Measurements from ENCODE around the gene RRM2. TPM values are rescaled to one million over a fixed set of nuclear protein-coding genes. Genes with fewer than 3 reads are reported as not detected.

RRM2 gene
- polyA plus RNA-seq, 1 donor = 33.2 TPM

DNA sequence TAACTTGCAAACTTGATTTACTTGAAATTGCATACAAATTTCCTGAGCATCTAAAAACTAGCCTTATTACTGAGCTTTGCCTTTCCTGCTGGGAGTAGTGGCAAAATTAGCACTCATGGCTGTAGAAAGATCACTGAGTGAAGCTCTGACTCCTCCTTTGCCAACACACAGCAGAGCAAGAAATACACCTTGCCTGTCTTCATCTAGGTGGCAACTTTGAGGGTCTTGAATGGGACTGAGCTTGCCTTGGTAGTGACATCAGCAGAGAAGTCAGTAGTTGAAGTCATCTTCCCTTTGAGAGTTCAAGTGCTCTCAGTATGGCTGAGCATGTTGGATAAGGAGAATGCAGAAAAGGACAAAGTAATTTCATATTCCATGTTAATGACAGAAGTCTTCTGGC lies 5.9 kb downstream of the RRM2 start:
- Histone ChIP-seq H3K27ac (ENCODE audit: low read length) (no peak overlapping the region), H3K36me3 (ENCODE audit: control insufficient read depth, insufficient read depth, low read length) (no peaks in the 10 kb centered on the region), H3K4me3 (ENCODE audit: low read length) (no peak overlapping the region), H3K27me3 (ENCODE audit: control insufficient read depth, insufficient read depth, low read length) (peaks cover 1% of the 10 kb centered on the region), H3K4me1 (ENCODE audit: control insufficient read depth, insufficient read depth, low read length) (peaks cover 33% of the 10 kb centered on the region), H3K9me3 (ENCODE audit: control insufficient read depth, low read depth, low read length) (no peaks in the 10 kb centered on the region)
- no peak for DNase-seq

DNA sequence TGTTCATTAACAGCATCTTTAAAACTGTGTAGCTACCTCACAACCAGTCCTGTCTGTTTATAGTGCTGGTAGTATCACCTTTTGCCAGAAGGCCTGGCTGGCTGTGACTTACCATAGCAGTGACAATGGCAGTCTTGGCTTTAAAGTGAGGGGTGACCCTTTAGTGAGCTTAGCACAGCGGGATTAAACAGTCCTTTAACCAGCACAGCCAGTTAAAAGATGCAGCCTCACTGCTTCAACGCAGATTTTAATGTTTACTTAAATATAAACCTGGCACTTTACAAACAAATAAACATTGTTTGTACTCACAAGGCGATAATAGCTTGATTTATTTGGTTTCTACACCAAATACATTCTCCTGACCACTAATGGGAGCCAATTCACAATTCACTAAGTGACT lies 7.0 kb downstream of the RRM2 start:
- no peak overlapping the region for H3K4me3 ChIP-seq (ENCODE audit: low read length)
- no peak for DNase-seq
- no peaks in the 10 kb centered on the region for H3K36me3 ChIP-seq (ENCODE audit: control insufficient read depth, insufficient read depth, low read length)
- H3K27ac ChIP-seq (ENCODE audit: low read length) = no peak overlapping the region
- WGBS (ENCODE audit: insufficient coverage, low lambda C conversion rate) = 80% methylated on average over 1 of the region's 3 CpGs
- no peaks in the 10 kb centered on the region for H3K27me3 ChIP-seq (ENCODE audit: control insufficient read depth, insufficient read depth, low read length)
- no peaks in the 10 kb centered on the region for H3K9me3 ChIP-seq (ENCODE audit: control insufficient read depth, low read depth, low read length)
- peaks cover 30% of the 10 kb centered on the region for H3K4me1 ChIP-seq (ENCODE audit: control insufficient read depth, insufficient read depth, low read length)

DNA sequence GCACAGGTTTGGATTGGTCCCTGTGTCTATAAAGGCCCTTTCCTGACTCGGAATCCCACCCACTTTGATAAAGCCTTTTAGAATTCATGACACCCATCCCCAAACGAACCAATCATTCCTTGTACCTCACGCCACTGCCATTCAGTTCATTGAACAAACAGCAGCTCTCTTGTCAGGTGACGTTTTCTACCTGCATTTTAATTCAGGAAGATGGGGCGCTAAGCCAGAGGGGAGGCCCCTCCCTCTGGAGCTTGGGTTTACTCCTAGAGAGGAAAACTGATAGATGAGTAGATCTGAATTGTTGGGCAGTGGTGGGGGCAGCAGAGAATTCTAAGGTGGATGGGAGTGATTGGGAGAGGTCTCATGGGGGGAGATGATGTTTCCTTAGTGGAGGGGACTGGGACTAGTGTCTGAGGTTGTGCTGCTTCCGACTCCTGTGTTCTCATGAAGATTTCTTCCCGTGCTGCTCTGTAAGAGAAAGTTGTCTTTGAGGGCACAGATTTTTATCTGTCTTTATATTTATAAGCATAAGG lies 9.6 kb downstream of the RRM2 start:
- WGBS (ENCODE audit: insufficient coverage, low lambda C conversion rate) = no CpG with 5 or more reads among the region's 7 CpGs
- Histone ChIP-seq H3K36me3 (ENCODE audit: control insufficient read depth, insufficient read depth, low read length) (no peaks in the 10 kb centered on the region), H3K4me3 (ENCODE audit: low read length) (no peak overlapping the region), H3K4me1 (ENCODE audit: control insufficient read depth, insufficient read depth, low read length) (peaks cover 22% of the 10 kb centered on the region), H3K9me3 (ENCODE audit: control insufficient read depth, low read depth, low read length) (no peaks in the 10 kb centered on the region), H3K27me3 (ENCODE audit: control insufficient read depth, insufficient read depth, low read length) (no peaks in the 10 kb centered on the region), H3K27ac (ENCODE audit: low read length) (no peak overlapping the region)
- DNase-seq = no peak

DNA sequence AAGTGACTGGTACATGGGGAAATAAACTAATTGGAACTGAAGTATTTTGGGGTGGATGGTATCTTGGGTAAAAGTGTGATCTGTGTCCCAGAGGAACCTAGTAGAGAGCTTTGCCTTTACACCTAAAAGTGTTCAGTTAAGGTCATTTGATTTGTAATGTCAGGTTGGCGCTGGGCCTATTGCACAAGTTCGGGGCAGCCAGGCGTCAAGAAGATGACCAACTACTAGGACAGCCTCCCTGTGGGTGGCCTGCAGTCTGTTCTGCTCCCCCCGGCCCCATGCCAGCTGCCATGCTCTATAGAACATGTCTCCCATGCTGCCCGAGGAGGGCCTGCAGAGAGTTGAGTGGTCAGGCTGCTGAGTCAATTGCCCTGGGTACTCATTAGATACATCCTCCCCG lies 10.1 kb downstream of the RRM2 start:
- H3K27me3 ChIP-seq (ENCODE audit: control insufficient read depth, insufficient read depth, low read length) = no peaks in the 10 kb centered on the region
- no peak for DNase-seq
- no peak overlapping the region for H3K27ac ChIP-seq (ENCODE audit: low read length)
- H3K4me3 ChIP-seq (ENCODE audit: low read length) = no peak overlapping the region
- H3K4me1 ChIP-seq (ENCODE audit: control insufficient read depth, insufficient read depth, low read length) = peaks cover 19% of the 10 kb centered on the region
- no CpG with 5 or more reads among the region's 6 CpGs for WGBS (ENCODE audit: insufficient coverage, low lambda C conversion rate)
- no peaks in the 10 kb centered on the region for H3K9me3 ChIP-seq (ENCODE audit: control insufficient read depth, low read depth, low read length)
- H3K36me3 ChIP-seq (ENCODE audit: control insufficient read depth, insufficient read depth, low read length) = no peaks in the 10 kb centered on the region

DNA sequence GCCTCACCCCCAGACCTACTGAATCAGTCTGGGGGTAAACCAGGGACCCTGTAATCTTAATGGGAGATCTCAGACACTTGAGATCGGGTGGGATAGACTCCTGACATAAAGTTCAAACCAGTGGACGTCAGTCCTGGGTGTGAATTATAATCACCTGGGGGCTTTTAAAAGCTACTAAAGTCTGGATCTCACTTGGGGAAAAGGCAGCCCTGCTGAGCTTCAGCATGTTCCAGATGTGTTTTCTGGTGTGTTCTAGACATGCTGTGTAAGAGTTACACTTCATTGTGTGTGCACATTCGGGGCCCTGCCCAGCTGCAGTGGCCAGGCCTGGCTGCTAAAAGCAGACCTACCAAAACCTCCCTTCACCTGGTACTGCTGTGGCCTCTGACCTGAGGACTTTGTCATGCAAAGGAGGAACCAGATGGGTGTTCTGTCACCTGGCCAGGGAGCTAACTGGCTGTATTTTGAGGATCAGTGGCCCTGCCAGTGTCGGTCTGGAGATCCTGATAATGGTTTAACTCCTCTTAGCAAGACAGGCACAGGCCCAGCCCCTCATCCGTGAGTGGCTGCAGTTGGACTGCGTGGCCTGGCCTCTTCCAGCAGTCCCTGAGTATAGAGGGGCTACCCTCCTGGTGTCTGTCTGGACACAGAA lies 10.6 kb downstream of the RRM2 start:
- no peaks in the 10 kb centered on the region for H3K36me3 ChIP-seq (ENCODE audit: control insufficient read depth, insufficient read depth, low read length)
- no peak overlapping the region for H3K4me3 ChIP-seq (ENCODE audit: low read length)
- no CpG with 5 or more reads among the region's 6 CpGs for WGBS (ENCODE audit: insufficient coverage, low lambda C conversion rate)
- H3K27me3 ChIP-seq (ENCODE audit: control insufficient read depth, insufficient read depth, low read length) = no peaks in the 10 kb centered on the region
- H3K27ac ChIP-seq (ENCODE audit: low read length) = no peak overlapping the region
- no peak for DNase-seq
- H3K4me1 ChIP-seq (ENCODE audit: control insufficient read depth, insufficient read depth, low read length) = peaks cover 13% of the 10 kb centered on the region
- H3K9me3 ChIP-seq (ENCODE audit: control insufficient read depth, low read depth, low read length) = no peaks in the 10 kb centered on the region

DNA sequence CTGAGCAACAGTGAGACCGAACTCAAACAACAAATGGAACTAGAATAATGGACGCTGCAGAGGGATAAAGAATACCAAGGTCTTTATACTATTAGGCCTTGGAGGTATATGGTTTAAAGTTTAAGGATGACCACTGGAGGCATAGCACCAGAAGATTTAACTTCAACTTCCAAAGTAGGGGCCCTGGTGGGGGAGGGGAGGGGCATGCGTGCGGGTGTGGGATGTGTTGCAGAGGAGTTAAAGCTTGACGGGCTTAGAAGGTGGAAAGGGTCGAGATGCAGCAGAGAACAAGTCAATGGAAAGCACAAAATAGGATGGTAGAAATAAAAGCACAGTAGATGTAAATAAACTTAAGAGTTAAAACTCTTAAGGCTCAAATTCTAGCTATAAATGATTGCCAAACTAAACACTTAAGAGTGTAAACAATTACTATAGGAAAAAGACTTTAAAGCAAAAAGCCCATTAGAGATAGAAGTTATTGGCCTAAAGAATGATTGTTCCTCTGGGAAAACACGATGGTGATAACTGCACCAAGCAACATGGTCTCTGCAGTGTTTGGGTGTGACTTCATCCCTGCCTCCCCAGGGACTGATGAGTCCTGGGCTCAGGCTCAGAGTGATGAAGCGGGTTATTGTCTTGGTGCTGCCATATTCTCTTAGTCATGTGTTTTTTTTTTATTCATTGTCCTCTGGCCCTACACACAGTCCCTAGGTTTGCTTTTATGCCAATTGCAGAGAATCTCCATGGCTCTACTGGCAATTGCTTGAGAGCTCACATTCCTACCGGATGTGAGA lies 13.0 kb downstream of the RRM2 start:
- Histone ChIP-seq H3K4me1 (ENCODE audit: control insufficient read depth, insufficient read depth, low read length) (peaks cover 12% of the 10 kb centered on the region), H3K27me3 (ENCODE audit: control insufficient read depth, insufficient read depth, low read length) (no peaks in the 10 kb centered on the region), H3K4me3 (ENCODE audit: low read length) (no peak overlapping the region), H3K27ac (ENCODE audit: low read length) (no peak overlapping the region), H3K9me3 (ENCODE audit: control insufficient read depth, low read depth, low read length) (no peaks in the 10 kb centered on the region), H3K36me3 (ENCODE audit: control insufficient read depth, insufficient read depth, low read length) (no peaks in the 10 kb centered on the region)
- DNase-seq = no peak
- WGBS (ENCODE audit: insufficient coverage, low lambda C conversion rate) = 90% methylated on average over 4 of the region's 9 CpGs

DNA sequence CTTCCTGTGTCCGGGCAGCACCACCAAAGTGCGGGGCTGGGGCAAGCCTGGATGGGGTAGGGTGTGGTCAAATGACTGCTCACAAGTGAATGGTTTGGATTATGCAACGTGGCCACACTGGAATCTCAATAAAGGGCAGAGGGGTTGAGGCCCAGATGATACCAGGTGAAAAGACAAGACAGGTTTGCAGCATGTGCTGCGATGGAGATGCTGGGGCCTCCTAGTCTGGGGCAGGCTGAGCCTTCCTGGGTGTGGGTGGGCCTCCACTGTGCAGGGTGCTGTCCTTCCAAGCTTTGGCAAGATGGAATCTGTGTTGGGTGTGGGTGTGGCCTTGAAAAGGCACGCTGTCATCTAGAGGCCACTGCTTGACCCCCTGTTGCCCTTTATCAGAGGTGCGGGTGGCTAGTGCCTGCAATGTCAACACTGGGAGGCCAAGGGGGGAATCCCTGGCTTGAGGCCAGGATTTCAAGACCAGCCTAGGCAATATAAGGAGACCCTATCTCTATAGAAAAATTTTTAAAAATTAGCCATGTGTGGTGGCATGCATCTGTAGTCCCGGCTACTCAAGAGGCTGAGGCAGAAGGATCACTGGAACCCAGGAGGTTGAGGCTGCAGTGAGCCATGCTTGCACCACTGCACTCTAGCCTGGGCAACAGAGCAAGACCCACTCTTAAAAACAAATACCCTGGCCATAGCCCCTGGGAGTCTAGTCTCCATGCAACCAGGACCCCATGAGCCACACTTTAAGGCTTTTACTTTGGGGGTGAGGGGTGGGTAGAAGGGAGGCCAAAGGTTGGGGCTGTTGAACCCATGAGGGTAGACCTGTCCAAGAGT lies 13.8 kb downstream of the RRM2 start:
- Histone ChIP-seq H3K27ac (ENCODE audit: low read length) (no peak overlapping the region), H3K9me3 (ENCODE audit: control insufficient read depth, low read depth, low read length) (no peaks in the 10 kb centered on the region), H3K4me1 (ENCODE audit: control insufficient read depth, insufficient read depth, low read length) (peaks cover 12% of the 10 kb centered on the region), H3K36me3 (ENCODE audit: control insufficient read depth, insufficient read depth, low read length) (no peaks in the 10 kb centered on the region), H3K27me3 (ENCODE audit: control insufficient read depth, insufficient read depth, low read length) (no peaks in the 10 kb centered on the region), H3K4me3 (ENCODE audit: low read length) (no peak overlapping the region)
- no CpG with 5 or more reads among the region's 7 CpGs for WGBS (ENCODE audit: insufficient coverage, low lambda C conversion rate)
- no peak for DNase-seq

DNA sequence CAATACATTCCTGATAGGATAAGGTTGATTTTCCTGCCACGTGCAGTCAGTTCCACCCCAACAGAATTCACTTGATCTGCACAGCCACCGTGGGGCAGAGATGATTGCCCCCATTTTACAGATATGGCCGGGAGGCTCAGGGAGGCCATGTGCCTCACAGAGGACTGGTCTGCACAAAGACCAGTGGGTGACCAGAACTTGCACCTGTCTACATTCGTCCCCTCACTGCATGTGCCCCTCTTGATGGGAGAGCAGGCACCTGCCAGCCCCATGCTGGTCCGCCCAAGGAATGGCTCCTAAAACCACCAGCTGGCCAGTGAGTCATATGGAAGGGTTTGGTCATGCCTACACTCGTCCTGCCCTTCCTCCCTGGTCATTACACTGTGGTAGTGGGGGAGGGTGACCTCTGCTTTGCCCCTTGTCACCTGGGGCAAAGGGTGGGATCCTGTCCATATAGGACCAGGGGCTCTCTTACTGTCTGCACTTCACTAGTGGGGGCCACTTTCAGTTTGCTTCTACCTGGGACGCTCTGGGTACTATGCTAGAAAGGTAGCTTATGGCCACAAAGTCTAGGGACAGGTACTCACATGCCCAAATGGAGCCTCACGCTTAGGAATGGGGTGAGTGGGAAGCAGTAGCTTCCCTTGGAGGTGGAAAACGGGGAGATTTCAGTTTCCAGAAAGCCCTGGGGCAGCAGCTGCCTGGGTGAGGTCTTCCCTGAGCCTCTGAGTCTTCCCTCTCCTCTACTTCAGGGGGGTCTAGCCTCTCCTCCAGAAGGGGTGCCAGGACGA lies 14.7 kb downstream of the RRM2 start:
- Histone ChIP-seq H3K36me3 (ENCODE audit: control insufficient read depth, insufficient read depth, low read length) (no peaks in the 10 kb centered on the region), H3K27me3 (ENCODE audit: control insufficient read depth, insufficient read depth, low read length) (no peaks in the 10 kb centered on the region), H3K27ac (ENCODE audit: low read length) (no peak overlapping the region), H3K4me3 (ENCODE audit: low read length) (no peak overlapping the region), H3K9me3 (ENCODE audit: control insufficient read depth, low read depth, low read length) (no peaks in the 10 kb centered on the region), H3K4me1 (ENCODE audit: control insufficient read depth, insufficient read depth, low read length) (peaks cover 12% of the 10 kb centered on the region)
- DNase-seq = no peak
- no CpG with 5 or more reads among the region's 10 CpGs for WGBS (ENCODE audit: insufficient coverage, low lambda C conversion rate)

DNA sequence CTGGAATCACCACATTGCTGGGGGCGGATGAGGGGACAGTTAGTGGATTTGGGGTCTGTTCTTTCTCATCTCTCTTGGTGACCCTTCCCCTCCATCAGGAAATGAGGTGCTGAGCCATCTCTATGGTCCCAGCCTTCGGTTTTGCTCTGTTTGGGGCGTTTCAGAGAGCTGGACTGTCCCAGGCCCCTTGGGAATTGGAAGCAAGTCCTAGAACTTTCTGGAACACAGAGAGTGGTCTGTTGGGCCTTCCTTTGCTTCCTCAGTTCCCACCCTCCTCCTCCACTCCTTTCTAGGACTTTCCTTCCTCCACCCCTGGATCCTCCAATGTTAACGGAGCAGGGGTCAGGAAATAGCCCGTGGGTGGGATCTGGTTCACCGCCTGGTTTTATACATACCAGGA lies 17.0 kb downstream of the RRM2 start:
- Histone ChIP-seq H3K9me3 (ENCODE audit: control insufficient read depth, low read depth, low read length) (peaks cover 3% of the 10 kb centered on the region), H3K27me3 (ENCODE audit: control insufficient read depth, insufficient read depth, low read length) (no peaks in the 10 kb centered on the region), H3K4me3 (ENCODE audit: low read length) (no peak overlapping the region), H3K4me1 (ENCODE audit: control insufficient read depth, insufficient read depth, low read length) (peaks cover 22% of the 10 kb centered on the region), H3K36me3 (ENCODE audit: control insufficient read depth, insufficient read depth, low read length) (no peaks in the 10 kb centered on the region), H3K27ac (ENCODE audit: low read length) (no peak overlapping the region)
- DNase-seq = no peak
- no CpG with 5 or more reads among the region's 6 CpGs for WGBS (ENCODE audit: insufficient coverage, low lambda C conversion rate)
